GM19099 (cell line): ENCODE results near the gene RALA.

ENCODE experiments used
- POLR2A ChIP-seq: IDR thresholded peaks from 3 replicates; pipeline ENCODE4 v1.6.1; 2011; ENCODE audit warnings: low read depth; ENCODE audit not compliant: insufficient read length; ENCODE audit errors: extremely low read depth

Gene RALA

GRCh38 chr7:39750253-39751077 lies 127.1 kb downstream of the RALA start:
- no peak for TF ChIP-seq POLR2A

GRCh38 chr7:39753823-39754325 lies 130.5 kb downstream of the RALA start:
- no peak for TF ChIP-seq POLR2A

DNA sequence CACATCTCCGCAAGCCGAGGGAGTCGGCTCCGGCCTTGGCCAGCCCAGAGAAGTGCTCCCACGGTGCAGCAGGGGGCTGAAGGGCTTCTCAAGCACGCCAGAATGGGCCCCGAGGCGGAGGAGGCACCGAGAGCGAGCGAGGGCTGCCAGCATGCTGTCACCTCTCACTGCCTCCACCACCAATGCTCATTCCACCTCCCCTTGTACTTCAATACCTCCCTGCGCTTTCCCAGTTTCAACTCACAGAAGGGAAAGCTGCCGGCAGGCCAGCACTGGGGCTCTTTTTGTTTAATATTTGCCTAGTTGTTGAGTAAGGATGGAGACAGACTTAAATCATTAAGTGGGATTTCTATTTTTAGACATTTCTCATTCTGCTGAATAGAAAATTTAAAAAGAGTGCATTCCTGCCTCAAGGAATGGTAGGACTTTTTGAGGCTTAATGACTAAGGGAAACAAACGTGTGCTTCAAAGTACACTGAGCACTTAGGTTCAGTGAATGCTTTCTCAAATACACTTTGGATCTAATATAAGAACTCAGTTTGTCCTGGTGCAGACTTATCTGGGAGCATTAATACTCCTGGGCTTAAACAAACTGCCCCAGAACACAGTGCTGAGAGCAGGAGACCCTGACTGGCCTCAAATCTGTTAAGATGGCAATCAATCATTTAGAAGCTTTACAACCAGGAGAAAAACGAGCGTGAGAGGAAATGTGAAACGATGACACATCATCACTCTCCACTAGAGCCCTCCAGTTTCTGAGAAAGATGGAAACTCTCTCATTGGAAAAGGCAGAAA lies 131.2 kb downstream of the RALA start:
- TF ChIP-seq POLR2A = no peak

DNA sequence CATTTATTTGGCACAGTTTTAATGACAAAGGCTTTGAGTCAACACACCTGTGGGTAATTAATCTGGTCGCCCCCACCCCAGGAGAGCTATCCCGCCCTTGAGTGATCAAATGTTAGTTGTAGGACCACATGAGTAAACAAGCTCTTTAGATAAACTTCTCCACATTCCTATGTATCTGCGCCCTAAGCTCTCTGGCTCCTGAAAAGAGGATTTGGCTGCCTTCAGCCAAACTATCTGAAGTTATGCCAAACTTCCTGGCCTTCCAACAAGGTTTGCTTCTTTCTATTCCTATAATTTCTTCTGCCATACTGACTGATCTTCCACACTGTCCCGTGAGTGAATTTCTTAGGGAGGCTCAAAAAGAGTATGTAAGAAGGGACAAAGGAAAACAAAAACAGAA lies 134.2 kb downstream of the RALA start:
- TF ChIP-seq POLR2A = no peak
